B cell (primary cell): ENCODE data around the gene USP2. TPM values are rescaled to one million over a fixed set of nuclear protein-coding genes. Genes with fewer than 3 reads are reported as not detected.

Experiments
- ATAC-seq: fragments of 200-7000 bp; cut with Tn5 transposase; one replicate; pipeline ENCODE4 v1.10.0; 2021; ENCODE audit warnings: low read depth, mild to moderate bottlenecking, moderate number of reproducible peaks, moderate library complexity
- CTCF ChIA-PET: fragments of 350-600 bp; sonication (Branson Sonifier 250); formaldehyde crosslinking; loops from one replicate; lab custom pipeline; 2021; ENCODE audit warnings: antibody characterized with exemption, inconsistent platforms; lab: Charles Lee
- POLR2A ChIA-PET: fragments of 350-600 bp; sonication (Branson Sonifier 250); formaldehyde crosslinking; loops from one replicate; lab custom pipeline; 2021; ENCODE audit warnings: antibody characterized with exemption; lab: Charles Lee
- DNase-seq: peaks from one replicate; pipeline ENCODE4 v3.0.0; 2013
- H2AFZ ChIP-seq: 2 replicates; pipeline ENCODE4 v1.6.1; 2012; ENCODE audit warnings: mild to moderate bottlenecking, low read depth, low read length; ENCODE audit not compliant: insufficient read depth, poor library complexity, severe bottlenecking
- H3K27ac ChIP-seq, 2 donors: 1 replicate in 1 of 2; 2 replicates in 1 of 2; pipeline ENCODE4 v1.5.1; 2012 to 2013; ENCODE audit warnings: low read length in 2 of 2, mild to moderate bottlenecking in 2 of 2, moderate library complexity in 1 of 2
- H3K27me3 ChIP-seq, 4 experiments: fragments of 200-600 bp in 1 of 4; sonication (generic) in 1 of 4; replicated peaks in 1 of 4; 1 replicate in 2 of 4; 2 replicates in 2 of 4; pipeline versions ENCODE4 v1.6.1 to v1.7.0; 2013 to 2016; ENCODE audit warnings: low read length in 3 of 4, mild to moderate bottlenecking in 2 of 4, mixed read lengths in 1 of 4, moderate library complexity in 1 of 4; ENCODE audit not compliant: insufficient read depth in 4 of 4, control insufficient read depth in 3 of 4; ENCODE audit errors: control extremely low read depth in 1 of 4
- H3K36me3 ChIP-seq, 2 experiments: replicated peaks in 1 of 2; 1 replicate in 1 of 2; 2 replicates in 1 of 2; pipeline versions ENCODE4 v1.6.1 to v1.7.1; 2013; ENCODE audit warnings: low read length in 1 of 2; ENCODE audit not compliant: insufficient read depth in 2 of 2, control insufficient read depth in 1 of 2; ENCODE audit errors: control extremely low read depth in 1 of 2, extremely low read depth in 1 of 2
- H3K4me1 ChIP-seq, 2 donors: fragments of 200-600 bp in 1 of 2; sonication (generic) in 1 of 2; 1 replicate in 1 of 2; 2 replicates in 1 of 2; pipeline versions ENCODE4 v1.5.1 to v1.6.1; 2013 to 2017; ENCODE audit warnings: low read length in 2 of 2; ENCODE audit not compliant: control insufficient read depth in 2 of 2, insufficient read depth in 2 of 2
- H3K4me2 ChIP-seq: replicated peaks from 2 replicates; pipeline ENCODE3; 2012; ENCODE audit warnings: mild to moderate bottlenecking, low read depth, low read length; ENCODE audit not compliant: poor library complexity, severe bottlenecking
- H3K4me3 ChIP-seq, 5 experiments: fragments of 200-600 bp in 1 of 5; sonication (generic) in 1 of 5; 1 replicate in 3 of 5; 2 replicates in 2 of 5; pipeline versions ENCODE4 v1.5.1 to v1.7.0; 2011 to 2016; ENCODE audit warnings: low read length in 4 of 5, mild to moderate bottlenecking in 4 of 5, low read depth in 2 of 5, control low read depth in 1 of 5, moderate library complexity in 1 of 5; ENCODE audit not compliant: insufficient read depth in 1 of 5; ENCODE audit errors: control extremely low read depth in 1 of 5, extremely low read depth in 1 of 5
- H3K79me2 ChIP-seq: fragments of 200-600 bp; sonication (generic); one replicate; pipeline ENCODE4 v1.6.0; 2016; ENCODE audit warnings: low read length; ENCODE audit not compliant: control insufficient read depth, insufficient read depth
- H3K9ac ChIP-seq: fragments of 200-600 bp; sonication (generic); 2 replicates; pipeline ENCODE4 v1.6.1; 2017; ENCODE audit warnings: mild to moderate bottlenecking, low read length, moderate library complexity
- H3K9me3 ChIP-seq, 3 donors: one replicate each; pipeline versions ENCODE4 v1.6.1 to v1.7.1; 2013; ENCODE audit warnings: low read length in 2 of 3; ENCODE audit not compliant: control insufficient read depth in 2 of 3, insufficient read depth in 1 of 3; ENCODE audit errors: control extremely low read depth in 1 of 3
- H4K20me1 ChIP-seq: 2 replicates; pipeline ENCODE4 v1.6.0; 2012; ENCODE audit warnings: mild to moderate bottlenecking, low read length; ENCODE audit not compliant: insufficient read depth, control insufficient read depth, poor library complexity, severe bottlenecking
- H3K27ac Mint-ChIP-seq: one replicate; pipeline ENCODE4 v1.8.0; 2021; ENCODE audit warnings: mixed read lengths
- H3K27me3 Mint-ChIP-seq: one replicate; pipeline ENCODE4 v1.8.0; 2021; ENCODE audit warnings: mixed read lengths
- H3K4me1 Mint-ChIP-seq: one replicate; pipeline ENCODE4 v1.8.0; 2021; ENCODE audit warnings: mixed read lengths
- H3K4me3 Mint-ChIP-seq: one replicate; pipeline ENCODE4 v1.8.0; 2021; ENCODE audit warnings: mixed read lengths
- H3K9me3 Mint-ChIP-seq: one replicate; pipeline ENCODE4 v1.8.0; 2022; ENCODE audit warnings: mixed read lengths; ENCODE audit not compliant: insufficient read depth
- CTCF ChIP-seq: fragments of 200-600 bp; IDR thresholded peaks from one replicate; pipeline ENCODE4 v1.8.0; 2022; ENCODE audit warnings: antibody characterized with exemption, mild to moderate bottlenecking
- EZH2 ChIP-seq: IDR thresholded peaks from 2 replicates; pipeline ENCODE4 v1.6.1; 2012; ENCODE audit warnings: borderline replicate concordance, low read depth, mild to moderate bottlenecking, moderate library complexity, low read length; ENCODE audit not compliant: insufficient read depth, poor library complexity, severe bottlenecking
- WGBS: methylation state at CpG from one replicate; pipeline ENCODE4 v1.1.5; 2013; ENCODE audit warnings: missing lambda C conversion rate; ENCODE audit not compliant: insufficient coverage; 5-methylcytosine and 5-hydroxymethylcytosine counted together
- intact Hi-C: fragments of 100-400 bp; cut with micrococcal nuclease; formaldehyde crosslinking; loops from one replicate; pipeline ENCODE4 v1.10.0; 2022
- polyA plus RNA-seq: library from polyadenylated mRNA; depleted of rRNA; stranded (reverse); fragments of >200 nt; gene quantifications from 2 replicates; pipeline ENCODE4 v1.2.3, GENCODE V29; 2012
- total RNA-seq, 2 donors: library from RNA; stranded (reverse); fragments of 120-200 nt in 1 of 2; gene quantifications; 1 replicate in 1 of 2; 2 replicates in 1 of 2; pipeline versions ENCODE4 v1.2.3 to v1.2.4, GENCODE V29; 2013 to 2022

The USP2 gene
- total and polyA plus RNA-seq, 2 donors (not counting 1 experiment from before 2014, with no cell fraction given), result 0.09 TPM; not detected in 1

- ChIA-PET POLR2A (no interaction called here), CTCF (no interaction called here)
- intact Hi-C loops, result no loop called here
- Mint-ChIP-seq H3K27ac (no peak overlapping the region), H3K4me1 (peaks cover 5% of the 10 kb centered on the region), H3K4me3 (no peak overlapping the region), H3K27me3 (peaks cover 43% of the 10 kb centered on the region), H3K9me3 (peaks cover 3% of the 10 kb centered on the region)
- H3K79me2 ChIP-seq, result no peaks in the 10 kb centered on the region
- peaks cover 4 to 6% of the 10 kb centered on the region in 2 donors for H3K4me1 ChIP-seq
- H3K36me3 ChIP-seq, result no peaks in the 10 kb centered on the region
- H3K9ac ChIP-seq, result no peak overlapping the region
- peaks cover 0 to 12% (median 8%) of the 10 kb centered on the region in 4 experiments for H3K27me3 ChIP-seq
- no peak for TF ChIP-seq EZH2
- TF ChIP-seq CTCF, result no peak
- no peaks in the 10 kb centered on the region for H4K20me1 ChIP-seq
- DNase-seq (no peak), ATAC-seq (no peak)
- H3K9me3 ChIP-seq, result peaks cover 0 to 4% (median 0%) of the 10 kb centered on the region in 3 donors
- no peak overlapping the region for H2AFZ ChIP-seq
- H3K4me3 ChIP-seq, result no peak overlapping the region
- 91% methylated on average over 13 of the region's 16 CpGs for WGBS
- H3K4me2 ChIP-seq, result no peak overlapping the region
- no peak overlapping the region for H3K27ac ChIP-seq
These were observed 35.4 kb upstream of the USP2 start for GRCh38 chr11:119416606-119417580.

- CTCF ChIA-PET, result no interaction called here
- H3K9me3 Mint-ChIP-seq, result peaks cover 3% of the 10 kb centered on the region
These were observed 34.5 kb upstream of the USP2 start for GRCh38 chr11:119415966-119416365.

More at GRCh38 chr11:119415966-119416365, 34.5 kb upstream of the USP2 start:
- ATAC-seq (no peak), DNase-seq (no peak)
- no peak overlapping the region for H3K27ac ChIP-seq
- peaks cover 36% of the 10 kb centered on the region for H3K27me3 Mint-ChIP-seq
- no peaks in the 10 kb centered on the region for H3K36me3 ChIP-seq
- H3K4me3 Mint-ChIP-seq, result no peak overlapping the region
- peaks cover 0 to 4% (median 0%) of the 10 kb centered on the region in 3 donors for H3K9me3 ChIP-seq
- H3K4me1 ChIP-seq, result no peaks in the 10 kb centered on the region
- H2AFZ ChIP-seq, result no peak overlapping the region
- TF ChIP-seq CTCF (no peak), EZH2 (no peak)
- WGBS, result 96% methylated on average over 7 of the region's 10 CpGs
- peaks cover 0 to 9% (median 4%) of the 10 kb centered on the region in 4 experiments for H3K27me3 ChIP-seq
- no peaks in the 10 kb centered on the region for H4K20me1 ChIP-seq
- POLR2A ChIA-PET, result no interaction called here
- intact Hi-C loops, result no loop called here
- H3K4me3 ChIP-seq, result no peak overlapping the region
- H3K4me2 ChIP-seq, result no peak overlapping the region
- H3K4me1 Mint-ChIP-seq, result no peaks in the 10 kb centered on the region
- H3K27ac Mint-ChIP-seq, result no peak overlapping the region
- no peaks in the 10 kb centered on the region for H3K79me2 ChIP-seq
- H3K9ac ChIP-seq, result no peak overlapping the region
